Gastroesophageal sphincter (tissue), 3 donors: Measurements from ENCODE around the gene RTKN.
"Not testable (repeated sequence)": the region's sequence is repeated elsewhere in the genome, so short reads cannot be mapped to it uniquely, and the experiment has no call there.

Experiments
- POLR2A ChIP-seq, 2 donors: fragments of 450-650 bp; IDR thresholded peaks; one replicate each; pipeline ENCODE4 v1.6.1; 2017; ENCODE audit warnings: antibody characterized with exemption in 2 of 2, mild to moderate bottlenecking in 2 of 2, moderate library complexity in 1 of 2
- TF ChIP-seq, protein P1 (sequence below), 4 experiments: fragments of 200-600 bp in 2 of 4; fragments of 450-650 bp in 2 of 4; sonication (generic) in 1 of 4; IDR thresholded peaks; one replicate each; pipeline ENCODE4 v1.5.1; 2017 to 2019; ENCODE audit warnings: antibody characterized with exemption in 4 of 4, mild to moderate bottlenecking in 2 of 4, moderate library complexity in 2 of 4

DNA sequence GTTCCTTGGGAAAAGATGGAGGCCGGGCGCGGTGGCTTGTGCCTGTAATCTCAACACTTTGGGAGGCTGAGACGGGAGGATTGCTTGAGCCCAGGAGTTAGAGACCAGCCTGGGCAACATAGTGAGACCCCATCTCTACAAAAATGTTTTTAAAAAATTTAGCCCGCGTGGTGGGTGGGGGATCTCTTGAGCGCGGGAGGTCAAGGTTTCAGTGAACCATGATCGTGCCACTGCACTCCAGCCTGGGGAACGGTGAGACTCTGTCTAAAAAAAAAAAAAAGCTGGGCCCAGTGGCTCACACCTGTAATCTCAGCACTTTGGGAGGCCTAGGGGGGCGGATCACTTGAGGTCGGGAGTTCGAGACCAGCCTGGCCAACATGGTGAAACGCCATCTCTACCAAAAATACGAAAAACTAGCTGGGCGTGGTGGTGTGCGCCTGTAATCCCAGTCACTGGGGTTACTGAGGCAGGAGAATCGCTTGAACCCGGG, 42.0 kb upstream of the RTKN start:
- TF ChIP-seq, protein P1, sequence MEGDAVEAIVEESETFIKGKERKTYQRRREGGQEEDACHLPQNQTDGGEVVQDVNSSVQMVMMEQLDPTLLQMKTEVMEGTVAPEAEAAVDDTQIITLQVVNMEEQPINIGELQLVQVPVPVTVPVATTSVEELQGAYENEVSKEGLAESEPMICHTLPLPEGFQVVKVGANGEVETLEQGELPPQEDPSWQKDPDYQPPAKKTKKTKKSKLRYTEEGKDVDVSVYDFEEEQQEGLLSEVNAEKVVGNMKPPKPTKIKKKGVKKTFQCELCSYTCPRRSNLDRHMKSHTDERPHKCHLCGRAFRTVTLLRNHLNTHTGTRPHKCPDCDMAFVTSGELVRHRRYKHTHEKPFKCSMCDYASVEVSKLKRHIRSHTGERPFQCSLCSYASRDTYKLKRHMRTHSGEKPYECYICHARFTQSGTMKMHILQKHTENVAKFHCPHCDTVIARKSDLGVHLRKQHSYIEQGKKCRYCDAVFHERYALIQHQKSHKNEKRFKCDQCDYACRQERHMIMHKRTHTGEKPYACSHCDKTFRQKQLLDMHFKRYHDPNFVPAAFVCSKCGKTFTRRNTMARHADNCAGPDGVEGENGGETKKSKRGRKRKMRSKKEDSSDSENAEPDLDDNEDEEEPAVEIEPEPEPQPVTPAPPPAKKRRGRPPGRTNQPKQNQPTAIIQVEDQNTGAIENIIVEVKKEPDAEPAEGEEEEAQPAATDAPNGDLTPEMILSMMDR (IDR thresholded peaks at IDR 0.05), result not testable (repeated sequence)
- TF ChIP-seq POLR2A (IDR thresholded peaks at IDR 0.05), result not testable (repeated sequence)
